ENCODE measurements around the gene CFAP157. TPM values are rescaled to one million over a fixed set of nuclear protein-coding genes. Genes with fewer than 3 reads are reported as not detected.

CFAP157 gene
- total and polyA plus RNA-seq, 2 donors from 2014 or later = 0.41 to 2.9 TPM

DNA sequence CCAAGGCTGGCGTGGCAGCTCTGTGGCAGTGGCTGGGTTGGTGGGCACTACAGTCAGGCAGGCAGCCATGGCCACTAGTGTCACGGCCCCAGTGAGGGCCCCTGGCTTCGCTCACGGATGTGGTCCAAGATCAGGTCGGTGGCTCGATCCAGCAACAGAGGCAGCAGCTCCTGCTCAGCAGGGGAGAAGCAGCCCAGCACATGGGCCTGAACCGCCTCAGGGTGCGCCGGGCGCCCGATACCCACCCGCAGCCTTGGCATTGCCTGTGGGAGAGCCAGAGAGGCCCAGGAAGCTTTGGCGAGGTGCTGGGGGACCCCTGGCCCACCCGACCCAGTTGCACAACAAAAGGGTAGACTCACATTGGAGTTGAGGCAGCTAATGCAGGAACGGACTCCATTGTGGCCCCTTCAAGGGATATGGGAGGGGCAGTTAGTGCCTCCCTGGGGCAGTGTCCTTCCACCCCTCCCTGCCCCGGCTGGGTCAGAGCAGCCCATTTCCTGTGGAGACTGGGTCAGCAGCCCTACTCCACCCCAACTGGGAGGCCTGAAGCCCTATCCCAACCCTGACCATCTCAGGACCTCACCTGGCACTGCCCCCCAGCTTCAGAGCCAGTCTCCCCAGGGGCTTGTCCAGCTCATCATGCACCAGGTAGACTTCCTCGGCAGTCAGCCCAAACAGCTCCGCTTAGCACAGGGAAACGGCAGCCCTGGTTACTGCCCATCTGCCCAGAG, 7.4 kb downstream of the CFAP157 start:
- no peaks in the 10 kb centered on the region for H3K9me3 ChIP-seq (ENCODE audit: control insufficient read depth in 2 of 3, insufficient read depth in 1 of 3, low read length in 3 of 3)
- intact Hi-C loops (cut with DNase I) = no loop called here
- no peak for TF ChIP-seq CTCF (IDR thresholded peaks at IDR 0.05; ENCODE audit: borderline replicate concordance, extremely low read depth, insufficient read depth)
- no peaks in the 10 kb centered on the region for H3K27me3 ChIP-seq (ENCODE audit: control insufficient read depth, insufficient read depth, low read length)
- no peak overlapping the region for H3K27ac ChIP-seq (ENCODE audit: low read depth in 2 of 2, low read length in 2 of 2)
- DNase-seq = peak in 1 of 5 donors; percentile 58
- H3K4me3 ChIP-seq (ENCODE audit: low read length in 3 of 3) = peak overlapping the region in 1 of 3 donors; percentile 25
- no peak for FAIRE-seq
- H3K36me3 ChIP-seq (ENCODE audit: control insufficient read depth in 2 of 3, insufficient read depth in 3 of 3, low read length in 3 of 3) = no peaks in the 10 kb centered on the region
- peaks cover 0 to 12% (median 3%) of the 10 kb centered on the region in 3 donors for H3K4me1 ChIP-seq (ENCODE audit: control insufficient read depth in 2 of 3, insufficient read depth in 2 of 3, low read depth in 1 of 3, low read length in 3 of 3)
- no peak overlapping the region for H3K9ac ChIP-seq (ENCODE audit: low read length in 3 of 3)

DNA sequence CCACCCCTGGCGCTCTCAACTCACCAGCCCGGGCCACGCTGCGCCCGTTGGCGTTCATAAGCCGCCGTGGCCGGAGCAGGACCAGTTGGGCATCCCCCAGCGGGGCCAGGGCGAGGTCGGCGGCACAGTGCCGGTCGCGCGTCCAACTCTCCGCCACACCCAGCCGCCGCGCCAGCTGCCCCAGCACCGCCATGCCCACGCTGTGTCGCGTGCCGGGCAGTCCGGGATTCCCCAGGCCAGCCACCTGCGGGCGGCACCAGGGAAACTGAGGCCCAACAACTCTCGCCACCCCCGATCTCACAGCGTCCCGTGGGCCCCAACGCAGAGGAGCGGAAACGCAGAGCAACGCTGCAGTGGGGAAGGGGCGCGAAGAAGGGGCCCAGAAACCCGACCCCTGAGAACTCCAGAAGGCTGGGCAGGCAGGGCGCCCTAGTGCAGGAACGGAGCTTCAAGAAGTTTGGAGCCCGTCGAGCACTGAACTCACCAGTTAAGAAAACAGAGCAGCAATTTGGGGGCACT, 8.2 kb downstream of the CFAP157 start:
- DNase-seq = peak in 1 of 5 donors; percentile 85
- peak overlapping the region; percentile 62 to 91 (median 91) for H3K4me3 ChIP-seq (ENCODE audit: low read length in 3 of 3)
- H3K27me3 ChIP-seq (ENCODE audit: control insufficient read depth, insufficient read depth, low read length) = no peaks in the 10 kb centered on the region
- no peaks in the 10 kb centered on the region for H3K36me3 ChIP-seq (ENCODE audit: control insufficient read depth in 2 of 3, insufficient read depth in 3 of 3, low read length in 3 of 3)
- H3K4me1 ChIP-seq (ENCODE audit: control insufficient read depth in 2 of 3, insufficient read depth in 2 of 3, low read depth in 1 of 3, low read length in 3 of 3) = peaks cover 0 to 12% (median 3%) of the 10 kb centered on the region in 3 donors
- no peak for TF ChIP-seq CTCF (IDR thresholded peaks at IDR 0.05; ENCODE audit: borderline replicate concordance, extremely low read depth, insufficient read depth)
- no peaks in the 10 kb centered on the region for H3K9me3 ChIP-seq (ENCODE audit: control insufficient read depth in 2 of 3, insufficient read depth in 1 of 3, low read length in 3 of 3)
- intact Hi-C loops (cut with DNase I) = no loop called here
- peak overlapping the region in 1 of 2 donors; percentile 77 for H3K27ac ChIP-seq (ENCODE audit: low read depth in 2 of 2, low read length in 2 of 2)
- peak overlapping the region; percentile 42 to 73 (median 71) for H3K9ac ChIP-seq (ENCODE audit: low read length in 3 of 3)
- FAIRE-seq = no peak

DNA sequence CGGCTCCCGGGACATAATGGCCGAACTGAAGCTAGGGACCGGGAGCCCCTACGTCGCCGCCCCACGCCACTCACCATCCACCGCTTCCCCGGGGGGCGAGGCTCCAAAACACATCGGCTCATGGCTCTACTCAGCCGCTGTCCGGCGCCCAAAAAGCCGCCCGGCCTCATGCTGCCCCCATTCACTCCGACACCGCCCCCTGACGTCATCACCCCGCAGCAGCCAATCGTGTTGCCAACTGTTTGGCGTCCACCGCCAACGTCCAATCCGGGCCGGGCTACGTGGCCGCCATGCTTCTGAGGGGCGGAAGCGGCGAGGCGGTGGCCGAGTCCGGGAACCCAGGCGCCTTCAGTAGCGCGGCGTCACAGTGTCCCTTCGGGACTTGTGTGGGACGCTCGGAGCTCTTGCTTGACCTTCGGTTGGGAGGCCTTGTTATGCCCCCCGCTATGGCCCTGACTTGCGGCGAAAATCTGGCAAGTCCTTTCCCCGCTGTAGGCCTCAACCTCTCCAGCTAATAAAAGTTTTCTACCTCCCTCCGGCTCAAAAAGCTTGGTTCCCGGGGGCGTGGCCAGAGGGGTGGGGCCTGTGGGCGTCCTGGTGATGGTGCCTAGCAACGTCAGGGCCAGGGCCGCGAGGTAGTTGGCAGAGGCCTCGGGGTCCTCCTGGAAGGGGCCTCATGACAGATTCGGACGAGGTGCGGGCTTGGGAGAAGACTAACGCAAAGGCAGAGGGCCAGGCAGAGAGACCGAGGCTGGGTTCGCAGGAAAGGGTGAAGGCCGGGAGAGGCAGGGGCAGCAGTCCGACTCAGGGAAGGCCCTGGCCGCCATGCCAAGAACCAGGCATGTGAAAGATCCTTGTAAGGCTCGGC, 8.9 kb downstream of the CFAP157 start, which contains the start of the genes PTRH1 and TTC16:
TSS of gene PTRH1 (minus strand) at position 194 of the 868 bp plus-strand sequence. CDS start at position 170, 24 bp downstream.
TSS of gene TTC16 (plus strand) at position 610 of the 868 bp plus-strand sequence. CDS start at position 677, 67 bp downstream.
- Histone ChIP-seq H3K4me1 (ENCODE audit: control insufficient read depth in 2 of 3, insufficient read depth in 2 of 3, low read depth in 1 of 3, low read length in 3 of 3) (peaks cover 0 to 12% (median 3%) of the 10 kb centered on the region in 3 donors), H3K27ac (ENCODE audit: low read depth in 2 of 2, low read length in 2 of 2) (peak within 1 kb of the TSS; percentile 77 to 91), H3K4me3 (ENCODE audit: low read length in 3 of 3) (peak within 1 kb of the TSS; percentile 80 to 94 (median 91)), H3K9me3 (ENCODE audit: control insufficient read depth in 2 of 3, insufficient read depth in 1 of 3, low read length in 3 of 3) (no peaks in the 10 kb centered on the region), H3K27me3 (ENCODE audit: control insufficient read depth, insufficient read depth, low read length) (no peaks in the 10 kb centered on the region), H3K36me3 (ENCODE audit: control insufficient read depth in 2 of 3, insufficient read depth in 3 of 3, low read length in 3 of 3) (no peaks in the 10 kb centered on the region), H3K9ac (ENCODE audit: low read length in 3 of 3) (peak within 1 kb of the TSS; percentile 71 to 76 (median 73))
- no peak for TF ChIP-seq CTCF (IDR thresholded peaks at IDR 0.05; ENCODE audit: borderline replicate concordance, extremely low read depth, insufficient read depth)
- DNase-seq (peak; percentile 97 to 99 (median 97)), FAIRE-seq (peak; percentile 95)
- intact Hi-C loops (cut with DNase I) = no loop called here

All from kidney (tissue), 14 donors.